ENCODE results near the gene DNLZ.

Gene DNLZ

GRCh38 chr9:136386018-136386417 lies 22.5 kb upstream of the DNLZ start (continued):
- TF ChIP-seq ZNF549 (tag by site-specific recombination; IDR thresholded peaks at IDR 0.05) (no peak), ZNF274 (IDR thresholded peaks at IDR 0.05; ENCODE audit: low read length) (no peak), ZNF274 (tag by site-specific recombination; IDR thresholded peaks at IDR 0.05; ENCODE audit: borderline replicate concordance) (no peak), ZFP41 (tag by site-specific recombination; IDR thresholded peaks at IDR 0.05; ENCODE audit: borderline replicate concordance) (no peak), ZNF280D (tag by site-specific recombination; IDR thresholded peaks at IDR 0.05) (no peak), ZNF155 (tag by site-specific recombination; IDR thresholded peaks at IDR 0.05) (no peak), ZNF239 (tag by site-specific recombination; IDR thresholded peaks at IDR 0.05) (no peak), ELK4 (IDR thresholded peaks at IDR 0.05; ENCODE audit: borderline replicate concordance, low read depth, low read length) (no peak), BCL11A (tag by site-specific recombination; IDR thresholded peaks at IDR 0.05; ENCODE audit: low read depth) (no peak)

- ChIA-PET CTCF (interaction anchor here (2.1 kb wide), 1 partner anchor 11 kb away, joined by 10 read pairs; the partner anchor contains the start of gene CARD9), POLR2A (interaction anchor here (0.5 to 1.2 kb wide), 3 partner anchors 11 to 93 kb away, joined by 3 to 4 read pairs (median 3); partner anchors contain the start of gene CARD9)
- H3K36me3 ChIP-seq (ENCODE audit: control insufficient read depth in 2 of 2, insufficient read depth in 1 of 2, low read length in 2 of 2) = peaks cover 13 to 97% of the 10 kb centered on the region in 2 experiments
- no peaks in the 10 kb centered on the region for H3K4me1 ChIP-seq (ENCODE audit: control insufficient read depth, insufficient read depth, low read length)
- H3K9me3 ChIP-seq (ENCODE audit: control insufficient read depth, insufficient read depth, low read depth, low read length) = no peaks in the 10 kb centered on the region
- no peak overlapping the region for H3K4me3 ChIP-seq (ENCODE audit: low read depth, low read length)
- no peak overlapping the region for H3K27ac ChIP-seq (ENCODE audit: extremely low read depth, low read depth, low read length)
- TF ChIP-seq ZNF416 (tag by site-specific recombination; IDR thresholded peaks at IDR 0.05) = no peak
- no peak for TF ChIP-seq ZNF302 (tag by site-specific recombination; IDR thresholded peaks at IDR 0.05; ENCODE audit: low read depth)
- TF ChIP-seq ZNF10 (tag by site-specific recombination; IDR thresholded peaks at IDR 0.05) = no peak
- no peak for TF ChIP-seq ZNF624 (tag by site-specific recombination; IDR thresholded peaks at IDR 0.05)
- no peak for TF ChIP-seq HOXC10 (CRISPR knock-in tag; IDR thresholded peaks at IDR 0.05)
- no peak for TF ChIP-seq ZNF112 (tag by site-specific recombination; IDR thresholded peaks at IDR 0.05)
- TF ChIP-seq ZNF501 (tag by site-specific recombination; IDR thresholded peaks at IDR 0.05) = no peak
- TF ChIP-seq, protein P1, sequence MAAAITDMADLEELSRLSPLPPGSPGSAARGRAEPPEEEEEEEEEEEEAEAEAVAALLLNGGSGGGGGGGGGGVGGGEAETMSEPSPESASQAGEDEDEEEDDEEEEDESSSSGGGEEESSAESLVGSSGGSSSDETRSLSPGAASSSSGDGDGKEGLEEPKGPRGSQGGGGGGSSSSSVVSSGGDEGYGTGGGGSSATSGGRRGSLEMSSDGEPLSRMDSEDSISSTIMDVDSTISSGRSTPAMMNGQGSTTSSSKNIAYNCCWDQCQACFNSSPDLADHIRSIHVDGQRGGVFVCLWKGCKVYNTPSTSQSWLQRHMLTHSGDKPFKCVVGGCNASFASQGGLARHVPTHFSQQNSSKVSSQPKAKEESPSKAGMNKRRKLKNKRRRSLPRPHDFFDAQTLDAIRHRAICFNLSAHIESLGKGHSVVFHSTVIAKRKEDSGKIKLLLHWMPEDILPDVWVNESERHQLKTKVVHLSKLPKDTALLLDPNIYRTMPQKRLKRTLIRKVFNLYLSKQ (tag by site-specific recombination; IDR thresholded peaks at IDR 0.05; ENCODE audit: borderline replicate concordance) = no peak
- TF ChIP-seq, protein P2, sequence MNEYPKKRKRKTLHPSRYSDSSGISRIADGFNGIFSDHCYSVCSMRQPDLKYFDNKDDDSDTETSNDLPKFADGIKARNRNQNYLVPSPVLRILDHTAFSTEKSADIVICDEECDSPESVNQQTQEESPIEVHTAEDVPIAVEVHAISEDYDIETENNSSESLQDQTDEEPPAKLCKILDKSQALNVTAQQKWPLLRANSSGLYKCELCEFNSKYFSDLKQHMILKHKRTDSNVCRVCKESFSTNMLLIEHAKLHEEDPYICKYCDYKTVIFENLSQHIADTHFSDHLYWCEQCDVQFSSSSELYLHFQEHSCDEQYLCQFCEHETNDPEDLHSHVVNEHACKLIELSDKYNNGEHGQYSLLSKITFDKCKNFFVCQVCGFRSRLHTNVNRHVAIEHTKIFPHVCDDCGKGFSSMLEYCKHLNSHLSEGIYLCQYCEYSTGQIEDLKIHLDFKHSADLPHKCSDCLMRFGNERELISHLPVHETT (tag by site-specific recombination; IDR thresholded peaks at IDR 0.05) = no peak
These were observed 21.5 kb upstream of the DNLZ start for GRCh38 chr9:136385015-136385414.
